SK-N-SH (cell line): ENCODE measurements around the gene COPE.

Source experiments
- CTCF ChIP-seq: fragments of 200-600 bp; sonication (generic); IDR thresholded peaks from 2 replicates; pipeline ENCODE4 v1.6.1; 2017; ENCODE audit warnings: antibody characterized with exemption, mild to moderate bottlenecking, moderate library complexity
- EP300 ChIP-seq, 2 experiments: IDR thresholded peaks; 2 replicates each; pipeline versions ENCODE4 v1.4.0 to v1.6.1; 2012; ENCODE audit warnings: borderline replicate concordance in 1 of 2, low read depth in 1 of 2, low read length in 1 of 2
- EZH2phosphoT487 ChIP-seq: fragments of 200-600 bp; sonication (generic); IDR thresholded peaks from 2 replicates; pipeline ENCODE4 v1.6.1; 2017; ENCODE audit warnings: low read depth, mixed run types, mild to moderate bottlenecking, antibody characterized with exemption, moderate library complexity, borderline replicate concordance
- FOXM1 ChIP-seq: IDR thresholded peaks from 2 replicates; pipeline ENCODE4 v1.4.0; 2012; ENCODE audit warnings: low read depth, mild to moderate bottlenecking
- GATA2 ChIP-seq: sonication (generic); formaldehyde crosslinking; IDR thresholded peaks from 2 replicates; pipeline ENCODE4 v1.5.0; 2020; ENCODE audit warnings: mild to moderate bottlenecking, missing genetic modification reagents
- IRF3 ChIP-seq: fragments of 150-350 bp; IDR thresholded peaks from 2 replicates; pipeline ENCODE4 v1.6.1; 2016; ENCODE audit warnings: mild to moderate bottlenecking, low read depth, low read length
- MAX ChIP-seq: IDR thresholded peaks from 2 replicates; pipeline ENCODE4 v1.4.0; 2012; ENCODE audit warnings: low read depth
- NFIC ChIP-seq: IDR thresholded peaks from 2 replicates; pipeline ENCODE4 v1.4.0; 2012; ENCODE audit warnings: borderline replicate concordance
- RAD21 ChIP-seq: IDR thresholded peaks from 2 replicates; pipeline ENCODE4 v1.6.1; 2012; ENCODE audit warnings: mild to moderate bottlenecking, low read length
- REST ChIP-seq: IDR thresholded peaks from 2 replicates; pipeline ENCODE4 v1.6.1; 2012; ENCODE audit warnings: mild to moderate bottlenecking, low read depth, low read length, moderate library complexity
- SIN3A ChIP-seq: IDR thresholded peaks from 2 replicates; pipeline ENCODE4 v1.6.1; 2012; ENCODE audit warnings: low read depth, mild to moderate bottlenecking, low read length, moderate library complexity, borderline replicate concordance
- SMC3 ChIP-seq: IDR thresholded peaks from 2 replicates; pipeline ENCODE4 v1.6.1; 2012; ENCODE audit warnings: low read depth, low read length, improper control_type of control experiment
- TCF12 ChIP-seq: IDR thresholded peaks from 2 replicates; pipeline ENCODE4 v1.4.0; 2012
- ZBTB33 ChIP-seq: IDR thresholded peaks from 2 replicates; pipeline ENCODE4 v1.4.0; 2012; ENCODE audit warnings: low read depth, borderline replicate concordance

GRCh38 chr19:18929311-18929710, 10.1 kb upstream of the COPE start:
- TF ChIP-seq CTCF: no peak
- TF ChIP-seq MAX: no peak
- no peak for TF ChIP-seq EP300 (IDR thresholded peaks at IDR 0.05; ENCODE audit: borderline replicate concordance in 1 of 2, low read depth in 1 of 2, low read length in 1 of 2)
- TF ChIP-seq IRF3: no peak
- no peak for TF ChIP-seq FOXM1
- no peak for TF ChIP-seq REST
- no peak for TF ChIP-seq SIN3A
- TF ChIP-seq NFIC: no peak
- no peak for TF ChIP-seq RAD21
- no peak for TF ChIP-seq GATA2 (CRISPR knock-in tag)
- TF ChIP-seq SMC3: no peak
- no peak for TF ChIP-seq ZBTB33
- TF ChIP-seq EZH2phosphoT487: no peak
- TF ChIP-seq TCF12: no peak
